KBM-7 (cell line): ENCODE data around the gene HTR2A.
"Not testable (repeated sequence)": the region's sequence is repeated elsewhere in the genome, so short reads cannot be mapped to it uniquely, and the experiment has no call there.

Experiments used
- DNase-seq: peaks from one replicate; pipeline ENCODE4 v3.0.0-alpha.2; 2015
- in situ Hi-C: fragments of 300-500 bp; cut with MboI; formaldehyde crosslinking; loops from 2 replicates; pipeline ENCODE4 v1.14.3; 2020; ENCODE audit warnings: low sequenced_read_pairs, low pct_unique_long_range_greater_than_20kb, mixed read lengths

Gene HTR2A

DNA sequence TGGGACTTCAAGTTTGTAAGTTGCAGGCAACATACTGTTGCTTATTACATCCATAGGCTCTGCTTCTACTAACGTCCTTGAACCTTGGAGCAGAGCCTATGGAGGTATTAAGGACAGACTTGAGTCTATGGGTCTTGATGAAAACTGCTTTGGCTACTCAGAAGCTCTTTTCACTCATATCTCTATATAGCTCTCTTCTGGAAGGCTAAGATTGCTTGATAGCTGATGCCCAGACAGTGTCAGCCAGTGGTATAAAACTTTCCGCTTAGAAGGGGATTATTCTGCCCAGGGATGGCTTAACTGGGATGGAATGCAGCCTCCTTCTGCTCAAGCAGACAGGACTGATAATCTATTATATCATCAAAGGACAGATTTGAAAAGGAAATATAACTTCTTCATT is 74.3 kb downstream of the HTR2A start:
- in situ Hi-C loops, result no loop called here
- DNase-seq, result no peak

DNA sequence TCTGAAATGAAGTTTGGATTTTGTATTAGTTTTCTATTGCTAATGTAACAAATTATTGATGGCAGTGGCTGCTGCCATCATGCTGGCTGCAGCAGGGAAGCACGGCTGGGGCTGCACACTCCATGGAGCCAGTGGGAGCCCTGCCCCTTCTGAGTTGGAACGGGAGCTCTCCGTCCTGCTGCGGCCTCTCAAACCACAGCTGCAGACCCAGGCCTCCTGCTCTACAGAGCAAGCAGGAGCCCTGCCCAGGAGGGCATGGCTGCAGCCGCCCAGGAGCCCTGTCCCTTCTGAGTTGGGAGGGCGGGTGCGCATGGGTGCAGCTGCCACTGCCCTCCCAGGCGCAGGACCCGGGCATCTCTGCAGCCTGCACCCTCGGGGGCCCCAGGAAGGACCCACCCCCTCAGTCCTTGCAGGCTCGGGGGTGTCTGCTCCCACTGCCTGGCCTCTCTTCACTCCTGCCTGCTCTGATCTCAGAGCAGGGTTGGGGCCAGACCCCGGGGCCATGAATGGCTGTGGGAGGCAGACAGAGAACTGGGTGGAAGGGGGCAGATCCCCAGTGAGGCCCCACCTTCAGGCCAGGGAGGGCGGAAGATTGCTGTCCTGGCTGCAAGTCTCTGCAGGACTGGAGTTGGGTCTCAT is 78.9 kb downstream of the HTR2A start:
- DNase-seq, result no peak
- in situ Hi-C loops, result no loop called here

DNA sequence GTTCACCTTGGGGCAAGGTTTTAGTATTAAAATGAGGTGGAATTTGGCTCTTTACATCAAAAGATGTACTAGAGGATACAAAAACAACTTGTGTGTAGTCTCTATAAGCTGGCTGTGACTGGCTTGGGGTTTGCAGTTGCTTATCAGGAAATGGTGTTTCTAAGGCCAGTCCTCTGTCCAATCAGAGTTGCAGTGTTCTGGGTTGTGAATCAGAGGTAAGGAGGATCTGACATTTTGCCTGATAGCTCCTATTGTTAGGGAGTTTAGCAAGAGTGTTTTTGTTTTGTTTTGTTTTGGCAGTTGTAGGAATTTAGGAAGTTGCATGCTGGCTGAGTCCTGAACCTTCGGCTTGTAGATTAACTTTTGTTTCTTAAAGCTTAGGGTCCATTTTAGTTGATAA is 79.8 kb downstream of the HTR2A start:
- in situ Hi-C loops, result no loop called here
- DNase-seq, result no peak

DNA sequence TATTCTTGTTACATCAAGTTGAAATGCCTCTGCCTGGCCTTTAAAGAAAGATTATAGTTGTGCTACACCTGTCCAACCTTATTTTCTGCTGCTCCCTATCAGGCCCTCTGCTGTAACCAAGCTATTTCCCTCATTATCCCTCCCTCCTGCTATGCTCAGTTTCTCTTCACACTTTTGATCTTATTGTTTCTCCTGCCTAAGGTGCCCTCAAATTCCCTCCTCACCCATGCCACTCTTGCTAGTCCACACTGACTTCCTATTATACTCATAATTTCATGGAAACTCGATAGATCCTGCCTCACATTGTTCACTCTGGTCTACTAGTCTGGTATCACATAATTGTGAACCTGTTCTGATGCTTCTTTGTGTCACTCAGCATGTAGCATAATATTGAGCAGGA is 80.5 kb downstream of the HTR2A start:
- in situ Hi-C loops, result no loop called here
- no peak for DNase-seq

DNA sequence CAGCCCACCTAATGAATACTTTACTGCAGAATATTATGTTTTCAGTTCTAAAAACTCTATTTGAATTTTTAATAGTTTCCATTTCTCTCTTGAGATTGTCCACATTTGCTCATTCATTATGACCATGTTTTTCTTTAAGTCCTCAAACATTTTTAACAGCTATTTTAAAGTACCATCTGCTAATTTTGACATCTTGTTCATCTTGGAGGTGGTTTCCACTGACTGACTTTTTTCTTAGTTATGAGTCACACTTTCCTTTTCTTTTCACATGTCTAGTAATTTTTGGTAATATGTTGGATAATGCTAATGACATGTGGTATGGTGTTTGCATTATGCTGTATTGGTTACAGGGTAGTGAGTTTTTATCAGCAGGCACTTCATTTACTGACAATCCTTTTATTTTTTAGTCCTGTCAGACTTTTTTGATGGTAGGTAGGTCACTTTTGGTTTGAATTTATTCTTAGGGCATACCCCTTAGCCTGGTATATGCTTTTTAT is 84.5 kb downstream of the HTR2A start:
- no peak for DNase-seq
- in situ Hi-C loops, result no loop called here

DNA sequence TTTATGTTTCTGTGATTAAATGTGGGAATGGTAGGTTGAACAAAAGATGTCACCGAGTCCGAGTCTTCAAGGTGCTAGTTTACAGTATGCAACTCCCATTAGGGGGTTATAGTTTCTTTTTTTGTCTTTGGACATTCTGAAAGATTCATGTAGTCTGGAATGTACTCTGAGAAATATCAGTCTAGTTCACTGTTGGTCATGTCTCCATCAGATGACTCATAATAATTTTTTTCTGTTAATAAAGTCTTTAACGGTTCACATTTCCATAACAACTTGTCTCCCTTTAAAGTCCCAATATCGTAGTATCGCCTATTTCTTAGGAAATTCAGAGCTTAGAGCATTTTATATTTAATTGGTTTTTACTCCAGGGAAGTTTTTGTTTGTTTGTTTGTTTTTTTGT is 86.4 kb downstream of the HTR2A start:
- in situ Hi-C loops, result no loop called here
- no peak for DNase-seq

DNA sequence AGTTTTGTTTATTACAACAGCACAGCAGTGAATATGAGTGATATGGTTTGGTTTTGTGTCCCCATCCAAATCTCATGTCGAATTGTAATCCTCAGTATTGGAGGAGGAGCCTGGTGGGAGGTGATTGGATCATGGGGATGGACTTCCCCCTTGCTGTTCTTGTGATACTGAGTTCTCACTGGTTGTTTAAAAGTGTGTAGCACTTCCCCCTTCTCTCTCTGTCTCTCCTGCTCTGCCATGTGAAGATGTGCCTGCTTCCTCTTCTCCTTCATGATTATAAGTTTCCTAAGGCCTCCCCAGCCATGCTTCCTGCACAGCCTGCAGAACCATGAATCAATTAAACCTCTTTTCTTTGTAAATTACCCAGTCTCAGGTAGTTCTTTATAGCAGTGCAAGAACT is 91.9 kb downstream of the HTR2A start:
- in situ Hi-C loops, result not testable (repeated sequence)
- peak; percentile 31 for DNase-seq

DNA sequence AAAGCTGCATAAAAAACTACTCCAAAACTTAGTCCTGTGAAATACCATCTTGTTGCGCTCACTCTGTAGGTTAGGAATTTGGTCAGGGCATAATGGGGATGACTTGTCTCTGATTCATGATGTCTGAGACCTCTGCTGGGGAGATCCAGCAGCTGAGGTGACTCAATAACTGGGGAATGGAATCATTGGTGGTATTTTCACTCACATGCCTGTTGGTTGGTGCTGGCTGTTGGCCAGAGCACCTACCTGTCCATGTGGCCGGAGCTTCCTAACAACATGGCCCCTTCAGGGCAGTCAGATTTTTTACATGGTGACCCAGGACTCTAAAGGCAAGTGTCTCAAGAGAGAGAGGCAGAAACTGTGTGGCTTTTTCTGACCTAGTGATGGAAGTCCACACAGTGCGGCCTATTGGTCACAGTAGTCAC is 92.5 kb downstream of the HTR2A start:
- in situ Hi-C loops, result no loop called here
- no peak for DNase-seq

DNA sequence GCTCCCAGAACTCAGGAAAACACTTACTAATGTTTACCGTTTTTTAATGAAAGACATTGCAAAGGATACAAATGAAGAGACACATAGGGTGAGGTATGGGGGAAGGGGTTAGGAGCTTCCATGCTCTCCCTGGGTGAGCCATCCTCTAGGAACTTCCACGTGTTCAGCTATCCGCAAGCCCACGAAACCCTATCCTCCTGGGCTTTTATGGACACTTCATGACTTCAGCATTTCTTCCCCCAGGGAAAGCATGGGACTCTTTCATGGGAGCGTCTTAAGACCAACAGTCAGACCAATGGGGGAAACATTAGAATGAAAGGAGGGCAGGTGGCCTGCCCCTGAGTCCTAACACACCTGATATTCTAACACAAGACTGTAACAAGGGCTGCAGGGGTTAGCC is 93.3 kb downstream of the HTR2A start:
- in situ Hi-C loops, result no loop called here
- DNase-seq, result no peak

DNA sequence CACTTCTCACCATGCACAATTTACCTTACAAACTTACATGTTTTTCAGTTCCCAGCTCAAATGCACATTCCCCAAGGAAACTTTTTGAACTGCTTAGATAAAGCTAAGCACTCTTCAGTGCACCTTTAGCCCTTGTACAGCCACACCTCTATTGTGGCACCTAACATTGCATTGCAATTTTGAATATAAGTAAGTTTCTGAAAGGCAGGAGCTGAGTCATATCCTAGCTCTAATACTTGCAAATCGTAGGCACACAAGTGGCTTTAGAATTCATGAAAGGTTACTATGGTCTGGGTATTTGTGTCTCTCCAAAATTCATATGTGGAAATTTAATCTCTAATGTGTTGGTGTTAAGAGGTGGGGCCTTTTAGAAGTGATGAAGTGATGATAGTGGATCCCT is 95.0 kb downstream of the HTR2A start:
- in situ Hi-C loops, result no loop called here
- no peak for DNase-seq

DNA sequence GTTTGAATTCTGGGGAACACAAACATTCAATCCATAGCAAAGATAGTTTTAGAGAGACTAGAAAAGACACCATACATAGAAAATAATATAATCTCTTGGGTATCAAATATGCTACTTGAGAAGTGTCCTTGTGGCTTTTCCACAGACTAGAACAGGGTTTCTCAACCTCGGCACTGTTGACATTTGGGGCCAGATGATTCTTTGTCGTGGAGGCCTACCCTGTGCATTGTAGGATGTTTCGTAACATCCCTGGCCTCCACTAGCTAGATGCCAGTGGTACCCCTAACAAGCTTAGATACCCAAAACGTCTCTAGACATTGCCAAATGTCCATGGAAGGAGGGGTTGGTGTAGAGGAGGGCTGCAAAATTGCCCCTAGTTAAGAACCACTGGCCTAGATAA is 97.7 kb downstream of the HTR2A start:
- in situ Hi-C loops, result no loop called here

DNA sequence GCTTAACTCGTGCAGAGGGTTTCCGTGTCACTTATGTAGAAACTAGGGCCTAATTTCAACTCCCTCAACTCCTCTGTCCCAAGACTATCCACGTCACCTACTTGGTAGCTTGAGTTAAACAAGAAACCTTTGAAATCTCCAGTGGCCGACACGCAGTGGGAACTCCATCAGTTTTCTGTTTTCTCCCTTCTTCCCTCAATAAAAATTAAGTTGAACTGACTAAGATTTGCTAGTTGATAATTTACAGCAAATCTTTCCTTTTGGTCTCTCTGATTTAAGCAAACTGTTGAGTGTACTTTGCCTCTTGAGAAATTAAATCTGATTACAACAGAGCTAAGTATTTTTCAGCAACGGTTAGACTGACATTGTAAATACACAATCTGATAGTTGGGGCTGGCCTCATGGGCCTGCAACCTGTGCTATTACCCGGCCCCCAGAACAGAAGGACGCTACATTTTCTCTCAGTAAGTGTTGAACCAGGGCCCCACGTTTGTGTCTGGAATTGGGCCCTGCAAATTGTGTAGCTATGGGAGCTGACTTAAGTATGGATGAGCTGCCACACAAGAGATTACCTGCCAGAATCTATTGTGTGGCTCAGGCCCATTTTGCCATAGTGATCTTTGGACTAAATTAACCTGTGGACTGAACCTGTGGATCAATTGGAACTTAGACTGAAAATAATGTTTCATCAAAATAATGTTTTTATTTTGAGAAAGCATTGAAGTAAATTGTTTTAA is 99.2 kb downstream of the HTR2A start:
- in situ Hi-C loops, result no loop called here
- no peak for DNase-seq

More for the DNA sequence above, 97.7 kb downstream of the HTR2A start:
- DNase-seq, result no peak

DNA sequence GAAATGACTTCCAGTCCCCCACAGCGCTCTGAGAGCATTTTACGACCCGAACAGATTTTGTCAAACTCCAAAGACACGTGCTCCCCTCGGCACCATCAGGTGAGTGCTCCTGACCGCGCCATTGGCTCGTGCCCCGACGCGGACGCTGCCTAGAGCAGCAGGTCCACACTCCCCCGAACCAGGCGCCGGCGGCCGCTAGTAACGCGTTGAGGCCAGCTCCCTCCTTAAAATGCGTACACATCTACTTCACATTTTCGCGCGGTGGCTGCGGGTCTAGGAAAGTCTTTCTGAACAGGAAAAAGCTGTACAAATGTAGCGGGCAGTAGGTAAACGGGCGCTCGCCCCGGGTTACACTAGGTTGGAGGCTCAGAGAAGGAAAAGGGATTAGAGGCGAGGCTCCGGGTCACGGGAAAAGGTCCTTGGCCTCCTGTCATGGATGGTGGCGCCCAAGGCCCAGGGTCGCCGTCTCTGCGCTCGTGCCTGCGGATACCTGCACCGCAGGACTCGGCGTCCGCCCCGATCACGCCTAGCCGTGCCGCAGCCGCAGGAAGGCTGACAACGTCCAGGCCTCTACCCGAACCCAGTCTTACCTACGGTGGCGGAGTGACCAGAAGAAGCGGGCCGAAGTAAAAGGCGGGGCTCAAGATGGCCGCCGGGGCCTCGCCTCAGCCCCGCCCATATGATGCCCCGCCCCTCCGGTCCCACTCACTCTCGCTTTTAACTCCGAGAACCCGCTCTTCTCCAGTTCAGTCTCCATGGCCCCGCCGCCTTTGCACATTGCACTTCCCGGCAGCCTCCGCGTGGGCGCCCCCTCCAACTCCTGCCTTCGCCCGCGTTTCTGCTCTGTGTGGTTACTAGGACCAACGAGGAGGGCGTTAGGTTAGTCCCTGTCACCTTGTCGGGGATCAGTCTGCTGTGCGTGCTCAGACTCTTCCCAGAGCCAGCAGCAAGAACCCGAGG is 100.1 kb downstream of the HTR2A start, which contains the start of gene ESD:
ESD (minus strand) TSS at position 647 of the 960 bp plus-strand sequence. CDS start 5,748 bp downstream, outside the sequence.
- peak; percentile 94 for DNase-seq
- in situ Hi-C loops, result no loop called here

DNA sequence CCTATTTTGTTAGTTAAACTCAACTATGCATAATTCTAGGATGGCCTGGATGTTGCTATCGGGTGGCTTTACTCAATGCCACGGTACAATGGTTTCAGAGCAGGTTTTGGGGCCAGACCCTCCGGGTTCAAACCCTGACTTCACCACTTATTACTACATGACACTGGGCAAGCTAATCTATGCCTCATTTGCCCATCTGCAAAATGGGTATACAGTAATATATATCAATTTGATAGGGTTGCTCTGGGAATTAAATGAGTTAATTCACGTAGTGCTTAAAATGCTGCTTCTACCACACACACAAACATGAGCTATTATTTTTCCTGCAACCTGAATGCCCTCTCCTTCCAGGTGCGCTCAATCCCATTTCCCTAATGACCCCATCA is 100.7 kb downstream of the HTR2A start:
- DNase-seq, result no peak
- in situ Hi-C loops, result no loop called here

DNA sequence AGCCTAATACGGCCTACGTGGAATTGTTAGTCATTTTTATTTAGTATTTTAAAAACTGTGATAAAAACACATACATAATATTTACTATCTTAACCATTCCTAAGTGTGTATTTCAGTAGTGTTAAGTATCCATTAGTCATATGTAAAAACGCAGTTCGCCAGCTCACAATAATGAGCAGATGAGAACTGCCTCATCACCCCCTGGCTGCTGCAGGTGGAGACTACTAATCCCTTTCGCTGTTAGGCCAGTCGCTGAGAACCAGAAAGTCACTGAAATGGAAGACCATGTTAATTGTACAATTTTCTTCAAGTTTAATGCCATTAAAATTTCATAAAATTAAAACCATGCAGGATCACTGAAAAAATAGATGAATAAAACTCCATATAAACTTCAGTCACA is 101.5 kb downstream of the HTR2A start:
- no peak for DNase-seq
- in situ Hi-C loops, result no loop called here

DNA sequence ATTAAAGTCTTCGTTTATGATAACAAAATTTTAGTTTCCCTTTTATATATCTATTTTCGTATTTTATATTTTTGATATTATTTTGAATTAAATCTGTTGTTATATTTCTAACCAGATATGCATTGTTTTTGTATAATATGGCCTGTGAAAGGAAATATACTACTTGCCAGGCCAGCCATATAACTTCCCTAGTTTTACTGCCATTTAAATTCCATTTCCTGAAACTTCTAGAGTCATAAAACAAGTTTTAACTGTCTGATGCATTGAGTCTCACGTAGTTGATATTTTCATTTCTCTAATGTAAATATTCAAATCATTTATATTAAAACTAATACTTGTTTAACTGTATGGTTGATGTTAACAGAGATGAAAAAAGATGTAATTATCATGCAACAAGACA is 113.3 kb downstream of the HTR2A start:
- DNase-seq, result no peak
- in situ Hi-C loops, result no loop called here

DNA sequence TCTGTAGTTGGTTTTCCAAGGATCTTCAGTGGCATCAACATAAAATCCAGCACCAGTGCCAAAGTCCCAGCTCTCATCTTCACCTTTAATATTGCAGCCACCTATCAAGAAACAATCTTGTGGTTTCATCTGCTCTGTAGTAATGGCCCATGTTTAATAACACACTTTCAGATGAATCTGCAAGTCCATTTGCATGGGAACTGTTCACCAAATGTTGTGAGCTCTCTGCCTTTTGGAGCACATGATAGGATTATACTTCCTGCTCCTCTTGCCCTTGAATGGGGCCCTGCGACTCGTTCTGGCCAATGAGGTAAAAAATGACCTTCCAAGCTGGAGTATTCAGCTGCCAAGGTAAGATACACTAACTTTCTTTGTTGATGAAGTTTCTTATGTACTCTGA is 114.2 kb downstream of the HTR2A start:
- in situ Hi-C loops, result no loop called here
- DNase-seq, result no peak

DNA sequence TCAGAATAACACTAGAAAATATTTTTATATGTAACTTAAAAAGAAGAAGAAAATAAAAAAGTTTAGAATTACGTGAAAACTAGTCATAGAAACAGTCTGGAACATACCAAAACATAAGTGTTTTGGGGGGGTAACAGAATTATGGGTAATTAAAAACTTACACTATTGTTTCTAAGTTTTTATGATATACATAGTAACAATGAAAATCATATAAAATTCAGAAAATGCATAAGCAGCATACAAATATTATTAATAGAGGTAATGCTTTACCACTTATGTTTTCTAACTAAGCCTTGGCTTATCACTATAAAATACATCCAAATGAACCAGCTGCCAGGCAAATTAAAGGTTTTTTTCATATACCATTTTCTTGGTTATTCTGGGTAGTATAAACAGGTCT is 114.8 kb downstream of the HTR2A start:
- in situ Hi-C loops, result no loop called here
- DNase-seq, result no peak
